H1 (cell line): ENCODE measurements around the gene MYO16. TPM values are rescaled to one million over a fixed set of nuclear protein-coding genes. Genes with fewer than 3 reads are reported as not detected.

Experiments used
- CTCF ChIA-PET: fragments of 300-600 bp; sonication (Branson Sonifier 250); formaldehyde crosslinking; loops from one replicate; lab custom pipeline; 2021; ENCODE audit not compliant: partially characterized antibody; lab: Charles Lee
- POLR2A ChIA-PET: fragments of 300-600 bp; sonication (Branson Sonifier 250); formaldehyde crosslinking; loops from one replicate; lab custom pipeline; 2021; ENCODE audit warnings: inconsistent platforms; ENCODE audit not compliant: partially characterized antibody; lab: Charles Lee
- DNase-seq, 2 experiments: peaks; one replicate each; pipeline versions ENCODE4 v3.0.0 to v3.0.0-alpha.2; 2010 to 2022; ENCODE audit warnings: low spot score in 2 of 2, low read depth in 1 of 2, mixed read lengths in 1 of 2
- FAIRE-seq: peaks from 2 replicates; lab custom pipeline; 2011; peaks lifted over from hg19 to GRCh38; lab: Jason Lieb, UNC
- H2AFZ ChIP-seq: 2 replicates; pipeline ENCODE4 v1.8.1; 2012; ENCODE audit warnings: low read length, inconsistent platforms
- H2AK5ac ChIP-seq: 2 replicates; pipeline ENCODE4 v1.6.1; 2013; ENCODE audit warnings: low read depth, low read length
- H2BK120ac ChIP-seq: replicated peaks from 2 replicates; pipeline ENCODE3; 2013; ENCODE audit warnings: low read depth, low read length, inconsistent platforms
- H2BK12ac ChIP-seq: 2 replicates; pipeline ENCODE4 v1.6.1; 2013; ENCODE audit warnings: low read depth, low read length
- H2BK15ac ChIP-seq: 2 replicates; pipeline ENCODE4 v1.6.1; 2013; ENCODE audit warnings: low read length
- H2BK20ac ChIP-seq: 2 replicates; pipeline ENCODE4 v1.6.1; 2013; ENCODE audit warnings: low read length
- H2BK5ac ChIP-seq: 2 replicates; pipeline ENCODE4 v1.6.1; 2013; ENCODE audit warnings: low read depth, low read length
- H3K14ac ChIP-seq: 2 replicates; pipeline ENCODE4 v1.6.1; 2013; ENCODE audit warnings: inconsistent platforms; ENCODE audit not compliant: insufficient read length
- H3K18ac ChIP-seq: 2 replicates; pipeline ENCODE4 v1.6.1; 2013; ENCODE audit warnings: low read length; ENCODE audit errors: extremely low read depth
- H3K23ac ChIP-seq: 2 replicates; pipeline ENCODE4 v1.6.1; 2013; ENCODE audit warnings: inconsistent platforms; ENCODE audit not compliant: insufficient read length
- H3K23me2 ChIP-seq: 2 replicates; pipeline ENCODE4 v1.6.1; 2013; ENCODE audit warnings: low read depth, low read length
- H3K27ac ChIP-seq: 2 replicates; pipeline ENCODE4 v1.6.1; 2011; ENCODE audit warnings: low read depth, low read length, inconsistent platforms
- H3K27me3 ChIP-seq, 4 experiments: replicated peaks in 1 of 4; 1 replicate in 1 of 4; 2 replicates in 3 of 4; pipeline versions ENCODE4 v1.6.1 to v1.8.1; 2011 to 2013; ENCODE audit warnings: low read length in 3 of 4, mild to moderate bottlenecking in 3 of 4, inconsistent platforms in 2 of 4, mixed read lengths in 2 of 4, moderate library complexity in 1 of 4; ENCODE audit not compliant: control insufficient read depth in 3 of 4, insufficient read depth in 3 of 4; ENCODE audit errors: extremely low read depth in 1 of 4
- H3K36me3 ChIP-seq, 4 experiments: 2 replicates each; pipeline versions ENCODE4 v1.6.1 to v1.8.1; 2011 to 2013; ENCODE audit warnings: mild to moderate bottlenecking in 4 of 4, low read length in 3 of 4, moderate library complexity in 2 of 4, control low read depth in 1 of 4, inconsistent platforms in 1 of 4; ENCODE audit not compliant: insufficient read depth in 4 of 4, control insufficient read depth in 2 of 4
- H3K4ac ChIP-seq: replicated peaks from 2 replicates; pipeline ENCODE3; 2013; ENCODE audit warnings: low read length, low read depth, mixed read lengths, inconsistent platforms; ENCODE audit not compliant: insufficient read length
- H3K4me1 ChIP-seq, 4 experiments: replicated peaks in 1 of 4; 1 replicate in 1 of 4; 2 replicates in 3 of 4; pipeline versions ENCODE4 v1.6.1 to v1.8.1; 2011 to 2013; ENCODE audit warnings: low read length in 3 of 4, inconsistent platforms in 2 of 4, mixed read lengths in 1 of 4; ENCODE audit not compliant: insufficient read depth in 4 of 4, control insufficient read depth in 3 of 4
- H3K4me2 ChIP-seq, 2 experiments: 2 replicates each; pipeline versions ENCODE4 v1.6.1 to v1.8.1; 2011 to 2013; ENCODE audit warnings: low read depth in 2 of 2, low read length in 2 of 2, control low read depth in 1 of 2, inconsistent platforms in 1 of 2, mild to moderate bottlenecking in 1 of 2; ENCODE audit not compliant: insufficient read depth in 1 of 2
- H3K4me3 ChIP-seq, 4 experiments: fragments of 200-600, 300-600 bp in 1 of 4; sonication (generic), shearing (Covaris generic), sonication (Bioruptor Twin) in 1 of 4; 2 replicates each; pipeline versions ENCODE4 v1.5.1 to v1.8.1; 2011 to 2016; ENCODE audit warnings: low read length in 4 of 4, low read depth in 3 of 4, control low read depth in 2 of 4, inconsistent platforms in 2 of 4, mild to moderate bottlenecking in 2 of 4, mixed read lengths in 1 of 4, moderate library complexity in 1 of 4; ENCODE audit not compliant: insufficient read depth in 2 of 4; ENCODE audit errors: extremely low read depth in 1 of 4
- H3K56ac ChIP-seq: replicated peaks from 2 replicates; pipeline ENCODE3; 2013; ENCODE audit warnings: low read depth, mild to moderate bottlenecking, mixed read lengths, low read length, inconsistent platforms; ENCODE audit not compliant: insufficient read length
- H3K79me1 ChIP-seq: 2 replicates; pipeline ENCODE4 v1.6.1; 2013; ENCODE audit warnings: low read depth, low read length, control low read depth
- H3K79me2 ChIP-seq, 2 experiments: 2 replicates each; pipeline versions ENCODE4 v1.6.1 to v1.8.1; 2012 to 2013; ENCODE audit warnings: low read length in 2 of 2, mild to moderate bottlenecking in 2 of 2, inconsistent platforms in 1 of 2; ENCODE audit not compliant: insufficient read depth in 2 of 2, control insufficient read depth in 1 of 2
- H3K9ac ChIP-seq, 4 experiments: replicated peaks in 1 of 4; 1 replicate in 1 of 4; 2 replicates in 3 of 4; pipeline versions ENCODE4 v1.6.1 to v1.8.1; 2011 to 2013; ENCODE audit warnings: low read depth in 3 of 4, low read length in 3 of 4, control low read depth in 2 of 4, mild to moderate bottlenecking in 2 of 4, moderate library complexity in 2 of 4, inconsistent platforms in 1 of 4; ENCODE audit errors: extremely low read depth in 1 of 4
- H3K9me3 ChIP-seq, 2 experiments: 2 replicates each; pipeline versions ENCODE4 v1.6.1 to v1.8.1; 2012 to 2013; ENCODE audit warnings: mild to moderate bottlenecking in 2 of 2, moderate library complexity in 2 of 2, control low read depth in 1 of 2, inconsistent platforms in 1 of 2, low read depth in 1 of 2, low read length in 1 of 2, mixed read lengths in 1 of 2; ENCODE audit not compliant: insufficient read depth in 2 of 2
- H4K20me1 ChIP-seq, 2 experiments: replicated peaks in 1 of 2; 2 replicates each; pipeline versions ENCODE3 to v1.8.1; 2011 to 2013; ENCODE audit warnings: inconsistent platforms in 2 of 2, low read length in 2 of 2, mild to moderate bottlenecking in 1 of 2; ENCODE audit not compliant: insufficient read depth in 2 of 2, control insufficient read depth in 1 of 2
- H4K5ac ChIP-seq: 2 replicates; pipeline ENCODE4 v1.6.1; 2013; ENCODE audit warnings: low read length, low read depth, mixed read lengths, inconsistent platforms; ENCODE audit not compliant: insufficient read length
- H4K8ac ChIP-seq: 2 replicates; pipeline ENCODE4 v1.8.0; 2013; ENCODE audit warnings: mild to moderate bottlenecking, moderate library complexity, low read length, inconsistent platforms; ENCODE audit not compliant: insufficient read depth; ENCODE audit errors: extremely low read depth
- H4K91ac ChIP-seq: replicated peaks from 2 replicates; pipeline ENCODE3; 2013; ENCODE audit warnings: low read length, mixed read lengths, inconsistent platforms; ENCODE audit not compliant: insufficient read length
- BCL11A ChIP-seq, 2 experiments: IDR thresholded peaks; one replicate each; pipeline ENCODE4 v1.6.1; 2011; ENCODE audit warnings: low read depth in 2 of 2, low read length in 2 of 2, mild to moderate bottlenecking in 2 of 2
- BRCA1 ChIP-seq: IDR thresholded peaks from 2 replicates; pipeline ENCODE4 v1.6.1; 2012; ENCODE audit warnings: low read depth, low read length, improper control_type of control experiment
- CEBPB ChIP-seq: IDR thresholded peaks from 2 replicates; pipeline ENCODE4 v1.6.1; 2012; ENCODE audit warnings: low read depth, low read length
- FOSL1 ChIP-seq: IDR thresholded peaks from 2 replicates; pipeline ENCODE4 v1.6.1; 2011; ENCODE audit warnings: mild to moderate bottlenecking, low read depth, low read length, moderate library complexity; ENCODE audit not compliant: insufficient read depth
- JUN ChIP-seq: IDR thresholded peaks from 2 replicates; pipeline ENCODE4 v1.6.1; 2011; ENCODE audit warnings: low read depth, mild to moderate bottlenecking, improper control_type of control experiment, low read length
- JUND ChIP-seq: IDR thresholded peaks from 2 replicates; pipeline ENCODE4 v1.6.1; 2011; ENCODE audit warnings: mild to moderate bottlenecking, improper control_type of control experiment, low read length
- KDM1A ChIP-seq: fragments of 200-600, 300-600 bp; sonication (generic); IDR thresholded peaks from 2 replicates; pipeline ENCODE4 v1.7.1; 2016; ENCODE audit warnings: mild to moderate bottlenecking, low read length, borderline replicate concordance
- RBBP5 ChIP-seq: IDR thresholded peaks from 2 replicates; pipeline ENCODE4 v1.7.1; 2012; ENCODE audit warnings: low read depth, mild to moderate bottlenecking, inconsistent platforms, low read length, moderate library complexity, borderline replicate concordance
- RFX5 ChIP-seq: IDR thresholded peaks from 2 replicates; pipeline ENCODE4 v1.6.1; 2011; ENCODE audit warnings: low read depth, low read length, improper control_type of control experiment, borderline replicate concordance
- SRF ChIP-seq: IDR thresholded peaks from 2 replicates; pipeline ENCODE4 v1.6.1; 2011; ENCODE audit warnings: mild to moderate bottlenecking, low read depth, low read length, moderate library complexity
- TAF1 ChIP-seq: IDR thresholded peaks from 2 replicates; pipeline ENCODE4 v1.6.1; 2011; ENCODE audit warnings: mild to moderate bottlenecking, low read depth, low read length
- TCF12 ChIP-seq: IDR thresholded peaks from 2 replicates; pipeline ENCODE4 v1.6.1; 2011; ENCODE audit warnings: low read depth, mild to moderate bottlenecking, low read length
- ZNF274 ChIP-seq: IDR thresholded peaks from 2 replicates; pipeline ENCODE4 v1.7.0; 2012; ENCODE audit warnings: low read length, borderline replicate concordance; ENCODE audit errors: extremely low read depth
- WGBS, 2 experiments: shearing (Covaris generic) in 1 of 2; methylation state at CpG; one replicate each; pipeline versions ENCODE4 v1.1.6 to v1.1.7; 2013 to 2015; ENCODE audit warnings: low lambda C conversion rate in 2 of 2, mixed read lengths in 2 of 2, inconsistent platforms in 1 of 2, low coverage in 1 of 2, missing lambda C conversion rate in 1 of 2; ENCODE audit not compliant: insufficient replicate concordance in 2 of 2, insufficient coverage in 1 of 2, insufficient read length in 1 of 2; ENCODE audit errors: extremely low coverage in 1 of 2, missing lambda C conversion rate in 1 of 2; 5-methylcytosine and 5-hydroxymethylcytosine counted together
- polyA plus RNA-seq, 7 experiments: library from polyadenylated mRNA; depleted of rRNA in 3 of 7; stranded (reverse) in 5 of 7; unstranded in 2 of 7; fragments of >200 nt in 5 of 7; fragments of 200-250 nt in 2 of 7; gene quantifications; 1 replicate in 5 of 7; 2 replicates in 1 of 7; 4 replicates in 1 of 7; pipeline versions ENCODE4 v1.2.1 to v1.2.3, GENCODE V29; 2011 to 2013; ENCODE audit warnings: missing spikeins in 2 of 7, mixed read lengths in 2 of 7
- total RNA-seq: library from RNA; stranded (reverse); fragmentation: NEBNext Ultra II Directional; extraction: Animal tissue kit (Norgen Biotek cat#: 25700); gene quantifications from 2 replicates; pipeline ENCODE4 v1.2.1, GENCODE V29; 2021
- TF ChIP-seq, protein P1 (sequence below): IDR thresholded peaks from 2 replicates; pipeline ENCODE4 v1.6.1; 2011; ENCODE audit warnings: low read length, improper control_type of control experiment

MYO16 gene
- total and polyA plus RNA-seq, 2 of the 8 experiments (the other 6 are each of a cell fraction or from before 2014, with no cell fraction given), result 0.02 to 0.22 TPM

DNA sequence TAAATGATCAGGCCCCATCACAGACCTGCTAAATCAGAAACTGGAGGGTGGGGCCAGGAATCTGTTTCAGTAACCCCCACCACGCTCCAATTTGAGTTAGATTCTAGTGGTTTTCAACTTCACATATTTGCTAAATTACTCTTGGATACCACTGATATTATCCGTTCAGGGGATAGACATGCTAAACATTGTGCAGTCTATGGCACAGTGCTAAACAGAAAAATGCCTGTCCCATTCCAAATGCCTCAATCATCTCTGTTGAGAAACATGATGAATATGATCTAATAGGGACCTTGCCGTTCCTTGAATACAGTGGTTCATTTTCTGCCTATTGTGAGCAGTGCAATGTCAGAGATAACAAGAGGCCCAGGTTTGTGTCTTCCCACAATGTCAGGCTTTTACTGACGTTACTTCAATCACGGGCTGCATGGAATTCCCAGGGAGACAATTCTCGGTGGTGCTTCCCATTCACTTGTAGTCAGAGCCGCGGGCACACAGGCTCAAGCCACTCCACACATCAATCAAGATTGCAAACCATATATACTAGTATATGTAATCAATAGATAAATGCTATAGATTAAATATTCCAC, 52.7 kb downstream of the MYO16 start:
- DNase-seq, result no peak
- TF ChIP-seq JUND (no peak), TAF1 (no peak), TCF12 (no peak), SRF (no peak), ZNF274 (no peak), KDM1A (no peak), BCL11A (IDR thresholded peaks at IDR 0.05; ENCODE audit: low read depth in 2 of 2, low read length in 2 of 2) (no peak), BRCA1 (no peak), FOSL1 (no peak), RBBP5 (no peak), JUN (no peak), CEBPB (no peak), RFX5 (no peak)
- TF ChIP-seq, protein P1, sequence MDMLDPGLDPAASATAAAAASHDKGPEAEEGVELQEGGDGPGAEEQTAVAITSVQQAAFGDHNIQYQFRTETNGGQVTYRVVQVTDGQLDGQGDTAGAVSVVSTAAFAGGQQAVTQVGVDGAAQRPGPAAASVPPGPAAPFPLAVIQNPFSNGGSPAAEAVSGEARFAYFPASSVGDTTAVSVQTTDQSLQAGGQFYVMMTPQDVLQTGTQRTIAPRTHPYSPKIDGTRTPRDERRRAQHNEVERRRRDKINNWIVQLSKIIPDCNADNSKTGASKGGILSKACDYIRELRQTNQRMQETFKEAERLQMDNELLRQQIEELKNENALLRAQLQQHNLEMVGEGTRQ, result no peak

More for the DNA sequence above, 52.7 kb downstream of the MYO16 start:
- no peak overlapping the region for H2AK5ac ChIP-seq
- H3K23me2 ChIP-seq, result no peaks in the 10 kb centered on the region
- no peak overlapping the region for H3K56ac ChIP-seq
- CTCF ChIA-PET, result no interaction called here
- no peak overlapping the region for H3K4me3 ChIP-seq
- H3K9me3 ChIP-seq, result no peaks in the 10 kb centered on the region
- H3K23ac ChIP-seq, result no peak overlapping the region
- no peaks in the 10 kb centered on the region for H4K20me1 ChIP-seq
- no peak overlapping the region for H2BK20ac ChIP-seq
- no peak overlapping the region for H3K14ac ChIP-seq
- no peak for FAIRE-seq
- no peak overlapping the region for H3K4me2 ChIP-seq
- no peak overlapping the region for H3K27ac ChIP-seq
- H4K5ac ChIP-seq, result no peak overlapping the region
- no peak overlapping the region for H4K91ac ChIP-seq
- no peaks in the 10 kb centered on the region for H3K27me3 ChIP-seq
- no peak overlapping the region for H2BK120ac ChIP-seq
- H4K8ac ChIP-seq, result no peak overlapping the region
- H2BK15ac ChIP-seq, result no peak overlapping the region
- H3K79me1 ChIP-seq, result no peaks in the 10 kb centered on the region
- no peak overlapping the region for H3K18ac ChIP-seq
- no peak overlapping the region for H2BK12ac ChIP-seq
- H2AFZ ChIP-seq, result no peak overlapping the region
- no peak overlapping the region for H3K4ac ChIP-seq
- H3K9ac ChIP-seq, result no peak overlapping the region
- H3K36me3 ChIP-seq, result no peaks in the 10 kb centered on the region
- H3K79me2 ChIP-seq, result no peaks in the 10 kb centered on the region
- POLR2A ChIA-PET, result no interaction called here
- H3K4me1 ChIP-seq, result no peaks in the 10 kb centered on the region
- 94% methylated on average over 8 of the region's 8 CpGs; no CpG with 5 or more reads in 1 of the 2 experiments for WGBS, 2 experiments
- no peak overlapping the region for H2BK5ac ChIP-seq
